DMS 273 (cell line): Measurements from ENCODE around the gene POU2F1.

Experiments used
- DNase-seq: peaks from one replicate; lab custom pipeline; 2025; ENCODE audit not compliant: unreplicated experiment; lab: John Stamatoyannopoulos, UW

The POU2F1 gene

GRCh38 chr1:167220537-167221125, at the start of gene POU2F1:
Gene POU2F1 (plus strand): TSS chr1:167220886. CDS start chr1:167220898, 12 bp downstream.
- DNase-seq = peak; percentile 99

DNA sequence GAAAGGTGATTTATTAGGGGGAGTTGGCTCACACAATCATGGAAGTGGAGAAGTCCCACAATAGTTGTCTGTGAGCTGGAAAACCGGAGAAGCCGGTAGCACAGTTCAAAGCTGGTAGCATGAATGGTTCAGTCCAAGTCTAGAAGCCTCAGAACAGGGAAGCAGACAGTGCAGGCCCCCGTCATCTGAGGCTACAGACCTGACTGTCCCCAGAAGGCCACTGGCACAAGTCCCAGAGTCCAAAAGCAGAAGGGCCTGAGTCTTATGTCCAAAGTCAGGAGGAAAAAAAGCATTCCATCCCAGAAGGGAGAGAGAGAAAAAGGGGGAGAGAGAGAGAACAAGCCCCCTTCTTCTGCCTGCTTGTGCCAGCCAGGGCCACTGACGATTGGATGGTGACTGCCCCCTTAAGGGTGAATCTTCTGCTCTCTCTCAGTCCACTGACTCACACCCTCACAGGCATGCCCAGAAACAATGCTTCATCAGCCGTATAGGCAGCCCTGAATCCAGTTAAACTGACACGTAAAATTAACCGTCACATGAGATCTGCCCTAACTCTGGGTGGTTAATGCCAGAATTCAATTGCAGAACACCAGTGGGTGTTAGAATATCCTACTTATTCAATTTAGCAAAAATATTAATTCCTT, 49.3 kb upstream of the POU2F1 start:
- no peak for DNase-seq

GRCh38 chr1:167173516-167174184, 47.0 kb upstream of the POU2F1 start:
- no peak for DNase-seq

- peak; percentile 67 for DNase-seq
Observed at GRCh38 chr1:167175901-167176300, 44.8 kb upstream of the POU2F1 start.

- no peak for DNase-seq
Observed at GRCh38 chr1:167178831-167179230, 41.9 kb upstream of the POU2F1 start.

GRCh38 chr1:167182571-167183320, 37.9 kb upstream of the POU2F1 start:
- DNase-seq = no peak

- DNase-seq = no peak
Observed at GRCh38 chr1:167184081-167184480, 36.6 kb upstream of the POU2F1 start.

DNA sequence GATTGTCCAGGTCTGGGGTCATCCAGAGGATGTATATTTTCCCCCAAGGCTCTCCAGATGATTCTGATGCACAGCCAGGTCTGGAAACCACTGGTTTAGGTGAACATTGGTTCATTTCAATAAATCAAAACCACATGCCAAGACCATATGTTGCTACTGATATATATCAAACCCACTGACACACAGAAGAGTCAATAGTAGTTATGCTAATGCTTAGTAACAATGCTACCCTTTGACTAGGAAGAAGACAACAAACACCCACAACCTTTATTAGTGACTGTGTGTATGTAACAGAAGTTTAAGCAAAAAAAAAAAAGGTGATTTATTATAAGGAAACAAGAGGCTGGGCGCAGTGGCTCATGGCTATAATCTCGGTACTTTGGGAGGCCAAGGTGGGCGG, 35.6 kb upstream of the POU2F1 start:
- DNase-seq = peak; percentile 38

DNA sequence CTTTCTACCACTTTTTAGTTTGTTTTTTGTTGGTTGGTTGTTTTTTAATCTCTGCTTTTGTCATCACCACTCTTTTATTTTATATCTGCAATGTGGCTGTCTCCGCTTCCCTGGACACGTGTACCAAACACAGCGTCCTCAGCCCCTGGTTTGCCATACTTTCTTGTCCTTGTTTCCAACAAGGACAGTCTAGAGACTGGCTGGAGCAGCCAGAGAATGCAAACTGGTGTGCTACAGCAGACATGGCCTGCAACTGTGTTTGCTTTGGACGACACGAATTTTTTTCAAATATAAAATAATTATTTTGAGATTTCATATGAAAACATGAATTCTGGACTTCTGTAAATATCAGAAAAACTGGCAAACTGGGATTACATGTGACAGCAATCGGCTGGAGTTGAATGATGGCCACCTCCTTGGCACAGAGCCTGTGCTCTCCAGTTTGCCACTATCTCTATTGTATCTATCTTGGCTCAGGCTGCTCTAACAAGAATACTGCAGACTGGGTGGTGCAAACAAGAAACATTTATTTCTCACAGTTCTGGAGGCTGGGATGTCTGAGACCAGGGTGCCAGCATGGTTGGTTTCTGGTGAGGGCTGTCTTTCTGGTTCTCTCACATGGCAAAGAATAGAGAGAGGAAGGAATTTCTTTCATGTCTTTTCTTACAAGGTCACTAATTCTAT, 34.6 kb upstream of the POU2F1 start:
- DNase-seq = peak; percentile 76

GRCh38 chr1:167186771-167187170, 33.9 kb upstream of the POU2F1 start:
- DNase-seq = peak; percentile 96

DNA sequence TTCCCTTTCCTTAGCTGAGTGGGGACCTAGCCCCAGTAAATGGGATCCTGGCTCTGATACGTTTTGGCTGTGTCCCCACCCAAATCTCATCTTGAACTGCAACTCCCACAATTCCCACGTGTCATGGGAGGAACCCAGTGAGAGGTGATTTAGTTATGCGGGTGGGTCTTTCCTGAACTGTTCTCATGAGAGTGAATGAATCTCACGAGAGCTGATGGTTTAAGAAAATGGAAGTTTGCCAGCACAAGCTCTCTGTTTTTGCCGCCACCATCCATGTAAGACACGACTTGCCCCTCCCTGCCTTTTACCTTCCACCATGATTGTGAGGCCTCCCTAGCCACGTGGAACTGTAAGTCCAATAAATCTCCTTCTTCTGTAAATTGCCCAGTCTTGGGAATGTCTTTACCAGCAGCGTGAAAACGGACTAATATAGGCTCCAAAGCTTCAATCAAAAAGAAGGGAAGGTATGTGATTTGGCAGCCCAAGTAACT, 29.9 kb upstream of the POU2F1 start:
- no peak for DNase-seq

- no peak for DNase-seq
Observed at GRCh38 chr1:167191958-167192357, 28.7 kb upstream of the POU2F1 start.

DNA sequence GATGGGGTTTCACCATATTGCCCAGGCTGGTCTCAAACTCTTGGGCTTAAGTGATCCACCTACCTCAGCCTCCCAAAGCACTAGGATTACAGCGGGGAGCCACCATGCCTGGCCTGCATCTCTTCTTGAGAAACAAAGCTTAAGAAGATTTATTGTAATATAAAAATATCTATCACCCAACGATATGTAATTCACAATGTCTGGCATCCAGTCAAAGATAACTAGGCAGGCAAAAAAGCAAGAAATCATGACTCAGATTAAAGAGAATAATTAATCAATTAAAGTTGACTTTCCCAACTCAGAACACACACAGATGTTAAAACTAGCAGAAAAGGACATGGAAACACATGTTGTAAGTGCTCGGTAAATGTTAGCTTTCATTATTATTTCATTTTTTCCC, 26.5 kb upstream of the POU2F1 start:
- DNase-seq = no peak

GRCh38 chr1:167196166-167196565, 24.5 kb upstream of the POU2F1 start:
- DNase-seq = peak; percentile 79

- no peak for DNase-seq
Observed at GRCh38 chr1:167197236-167197635, 23.4 kb upstream of the POU2F1 start.

DNA sequence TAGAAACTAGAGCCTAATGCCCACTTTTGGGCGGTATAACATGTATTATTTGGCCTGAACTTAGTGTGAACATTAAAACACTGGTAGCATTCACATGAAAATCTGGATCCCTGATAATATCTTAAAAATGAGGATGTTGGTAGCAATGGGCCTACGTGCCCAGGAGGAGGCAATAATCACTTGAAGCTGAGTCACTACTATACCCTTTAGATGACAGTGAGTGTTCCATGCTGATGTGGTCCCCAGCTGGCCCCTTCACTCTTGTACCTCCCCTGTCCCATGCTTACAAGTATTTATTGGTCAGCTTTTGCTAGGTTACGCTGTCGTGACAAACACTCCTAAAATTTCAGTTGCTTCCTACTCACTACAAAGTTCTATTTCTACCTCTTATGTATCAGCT, 23.0 kb upstream of the POU2F1 start:
- DNase-seq = no peak

DNA sequence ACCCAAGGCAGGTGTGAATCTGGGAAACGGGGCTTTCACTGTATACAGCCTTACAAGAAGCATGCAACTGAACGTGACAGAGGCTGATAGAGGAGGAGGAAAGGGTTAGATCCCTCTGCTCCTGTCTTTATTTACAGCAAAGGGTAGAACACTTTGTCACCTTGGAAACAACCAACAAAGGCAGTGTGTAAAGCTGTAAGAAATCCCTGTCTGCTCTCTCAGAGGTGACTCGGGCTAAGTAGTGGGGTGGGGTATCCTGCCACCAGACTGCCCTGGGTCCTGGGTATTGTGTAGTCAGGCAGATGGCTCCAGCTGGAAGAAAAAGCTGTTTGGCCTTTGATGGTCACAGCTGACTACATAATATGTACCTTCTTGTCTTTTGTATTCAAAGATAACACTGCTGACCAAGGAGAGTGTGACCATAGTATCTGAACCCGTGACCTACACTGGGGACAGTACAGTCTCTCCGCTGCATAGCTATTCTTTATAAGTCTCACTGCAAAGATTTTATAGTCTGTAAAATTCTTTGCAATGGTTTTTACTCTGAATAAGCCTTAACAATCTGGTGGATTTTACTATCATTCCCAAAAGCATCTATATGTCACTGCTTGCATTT, 22.1 kb upstream of the POU2F1 start:
- peak; percentile 41 for DNase-seq

DNA sequence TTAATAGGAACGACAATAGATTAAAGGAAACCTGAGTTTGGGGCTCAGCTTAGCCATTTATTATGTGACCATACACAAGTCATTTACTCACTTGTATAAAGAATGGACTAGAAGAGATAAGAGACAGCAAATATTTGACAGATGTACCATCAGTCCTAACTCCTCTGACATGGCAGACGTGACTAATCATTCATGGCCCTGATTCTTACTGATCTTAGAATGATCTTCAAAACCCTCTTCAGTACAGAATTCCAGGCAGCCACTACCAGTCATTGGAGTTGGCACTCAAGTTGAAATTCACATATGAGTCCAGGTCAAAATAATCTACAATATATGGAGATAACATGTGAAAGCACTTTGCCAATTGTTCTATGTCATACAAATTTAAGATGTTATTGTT, 21.0 kb upstream of the POU2F1 start:
- no peak for DNase-seq

DNA sequence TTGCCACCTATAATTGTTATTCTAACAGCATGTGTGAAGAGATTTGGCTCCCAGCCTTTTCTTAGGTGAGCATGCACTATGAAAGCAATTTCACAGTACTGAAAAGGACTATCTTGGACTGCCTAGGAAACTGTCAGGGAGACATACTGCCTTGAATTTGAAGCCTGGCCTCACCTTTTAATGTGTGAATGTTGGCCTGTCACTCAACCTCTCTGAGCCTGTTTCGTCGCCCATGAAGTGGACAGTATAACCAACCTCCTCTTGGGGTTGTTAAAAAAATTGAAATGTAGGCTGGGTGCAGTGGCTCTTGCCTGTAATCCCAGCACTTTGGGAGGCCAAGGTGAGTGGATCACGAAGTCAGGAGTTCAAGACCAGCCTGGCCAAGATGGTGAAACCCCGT, 20.4 kb upstream of the POU2F1 start:
- DNase-seq = no peak

- no peak for DNase-seq
Observed at GRCh38 chr1:167200749-167201148, 19.9 kb upstream of the POU2F1 start.

GRCh38 chr1:167202049-167202448, 18.6 kb upstream of the POU2F1 start:
- DNase-seq = no peak
